HG02885 (cell line): ENCODE measurements around the gene KCNS3.
A peak's percentile ranks its signal among the peaks of the same experiment; 100 is the strongest.

Experiments
- ATAC-seq: cut with Tn5 transposase; IDR thresholded peaks from one replicate; pipeline ENCODE4 v1.9.1; 2021; ENCODE audit warnings: mild to moderate bottlenecking; ENCODE audit not compliant: unreplicated experiment, poor library complexity

Gene KCNS3

GRCh38 chr2:17878281-17879136, at the start of gene KCNS3:
Gene KCNS3 (plus strand): TSS chr2:17878667. CDS start chr2:17931009, 52,342 bp downstream.
- peak; percentile 84 for ATAC-seq

- peak; percentile 94 for ATAC-seq
Observed at GRCh38 chr2:17830053-17831034, 48.1 kb upstream of the KCNS3 start.

GRCh38 chr2:17835516-17835915, 43.0 kb upstream of the KCNS3 start:
- no peak for ATAC-seq

- no peak for ATAC-seq
Observed at GRCh38 chr2:17839959-17840358, 38.5 kb upstream of the KCNS3 start.

GRCh38 chr2:17843457-17843856, 35.0 kb upstream of the KCNS3 start:
- ATAC-seq, result no peak

- no peak for ATAC-seq
Observed at GRCh38 chr2:17845806-17846205, 32.7 kb upstream of the KCNS3 start.

GRCh38 chr2:17846676-17847075, 31.8 kb upstream of the KCNS3 start:
- no peak for ATAC-seq

- no peak for ATAC-seq
Observed at GRCh38 chr2:17847236-17847635, 31.2 kb upstream of the KCNS3 start.

GRCh38 chr2:17849275-17849674, 29.2 kb upstream of the KCNS3 start:
- ATAC-seq, result no peak

- no peak for ATAC-seq
Observed at GRCh38 chr2:17850151-17850550, 28.3 kb upstream of the KCNS3 start.

- peak; percentile 89 for ATAC-seq
Observed at GRCh38 chr2:17851731-17852585, 26.5 kb upstream of the KCNS3 start.

- ATAC-seq, result no peak
Observed at GRCh38 chr2:17853799-17854198, 24.7 kb upstream of the KCNS3 start.

GRCh38 chr2:17857021-17857420, 21.4 kb upstream of the KCNS3 start:
- ATAC-seq, result no peak

GRCh38 chr2:17858064-17858463, 20.4 kb upstream of the KCNS3 start:
- ATAC-seq, result no peak

- ATAC-seq, result no peak
Observed at GRCh38 chr2:17863539-17863938, 14.9 kb upstream of the KCNS3 start.

- no peak for ATAC-seq
Observed at GRCh38 chr2:17864676-17865075, 13.8 kb upstream of the KCNS3 start.

GRCh38 chr2:17867133-17867532, 11.3 kb upstream of the KCNS3 start:
- no peak for ATAC-seq

GRCh38 chr2:17869128-17869527, 9.3 kb upstream of the KCNS3 start:
- peak; percentile 50 for ATAC-seq

GRCh38 chr2:17871639-17872038, 6.8 kb upstream of the KCNS3 start:
- no peak for ATAC-seq

- no peak for ATAC-seq
Observed at GRCh38 chr2:17873021-17873420, 5.4 kb upstream of the KCNS3 start.
